Neural crest cell (in vitro differentiated cells): Measurements from ENCODE around the gene MCC. TPM values are rescaled to one million over a fixed set of nuclear protein-coding genes. Genes with fewer than 3 reads are reported as not detected.

Experiments
- DNase-seq: peaks from one replicate; pipeline ENCODE4 v3.0.0; 2021; ENCODE audit warnings: low read depth, mixed read lengths, low spot score
- H3K27ac Mint-ChIP-seq: one replicate; pipeline ENCODE4 v1.8.0; 2021; ENCODE audit warnings: mild to moderate bottlenecking, mixed read lengths; ENCODE audit not compliant: unreplicated experiment
- H3K27me3 Mint-ChIP-seq: 2 replicates; pipeline ENCODE4 v1.8.0; 2021; ENCODE audit warnings: low read depth, mild to moderate bottlenecking, mixed read lengths
- H3K36me3 Mint-ChIP-seq: 2 replicates; pipeline ENCODE4 v1.8.0; 2021; ENCODE audit warnings: low read depth, mild to moderate bottlenecking, mixed read lengths
- H3K4me1 Mint-ChIP-seq: 2 replicates; pipeline ENCODE4 v1.8.0; 2021; ENCODE audit warnings: mixed read lengths
- H3K4me3 Mint-ChIP-seq: one replicate; pipeline ENCODE4 v1.8.0; 2021; ENCODE audit warnings: mild to moderate bottlenecking, mixed read lengths
- H3K9me3 Mint-ChIP-seq: 2 replicates; pipeline ENCODE4 v1.8.0; 2021; ENCODE audit warnings: mixed read lengths
- CTCF ChIP-seq: fragments of 200-600 bp; sonication (generic); conservative IDR thresholded peaks from 2 replicates; pipeline ENCODE4 v1.5.0; 2021; ENCODE audit warnings: antibody characterized with exemption, mild to moderate bottlenecking
- total RNA-seq: library from RNA; stranded (reverse); gene quantifications from 2 replicates; pipeline ENCODE4 v1.2.1, GENCODE V29; 2021

Gene MCC
- total RNA-seq, 1 donor from 2014 or later: 10.8 TPM

GRCh38 chr5:113090336-113091106 lies 397.7 kb downstream of the MCC start:
- Mint-ChIP-seq H3K4me1 (peaks cover 16% of the 10 kb centered on the region), H3K36me3 (no peaks in the 10 kb centered on the region), H3K27ac (no peak overlapping the region), H3K4me3 (no peak overlapping the region), H3K27me3 (no peaks in the 10 kb centered on the region), H3K9me3 (no peaks in the 10 kb centered on the region)
- no peak for DNase-seq
- no peak for TF ChIP-seq CTCF

GRCh38 chr5:113089653-113090335 lies 398.5 kb downstream of the MCC start:
- Mint-ChIP-seq H3K4me1 (peaks cover 16% of the 10 kb centered on the region), H3K36me3 (no peaks in the 10 kb centered on the region), H3K4me3 (no peak overlapping the region), H3K9me3 (no peaks in the 10 kb centered on the region), H3K27me3 (no peaks in the 10 kb centered on the region), H3K27ac (no peak overlapping the region)
- no peak for DNase-seq
- TF ChIP-seq CTCF: no peak

- Mint-ChIP-seq H3K4me3 (no peak overlapping the region), H3K36me3 (peaks cover 6% of the 10 kb centered on the region), H3K9me3 (no peaks in the 10 kb centered on the region), H3K4me1 (peaks cover 16% of the 10 kb centered on the region), H3K27me3 (no peaks in the 10 kb centered on the region), H3K27ac (no peak overlapping the region)
- no peak for TF ChIP-seq CTCF
- no peak for DNase-seq
These were observed 400.2 kb downstream of the MCC start for GRCh38 chr5:113087976-113088514.

- Mint-ChIP-seq H3K27ac (no peak overlapping the region), H3K27me3 (no peaks in the 10 kb centered on the region), H3K4me3 (no peak overlapping the region), H3K9me3 (no peaks in the 10 kb centered on the region), H3K36me3 (peaks cover 13% of the 10 kb centered on the region), H3K4me1 (peaks cover 24% of the 10 kb centered on the region)
- no peak for DNase-seq
- TF ChIP-seq CTCF: no peak
These were observed 402.3 kb downstream of the MCC start for GRCh38 chr5:113085880-113086409.

GRCh38 chr5:113085084-113085414 lies 403.2 kb downstream of the MCC start:
- H3K27ac Mint-ChIP-seq: no peak overlapping the region
- H3K9me3 Mint-ChIP-seq: peaks cover 2% of the 10 kb centered on the region
- DNase-seq: no peak

More at GRCh38 chr5:113085084-113085414, 403.2 kb downstream of the MCC start:
- H3K27me3 Mint-ChIP-seq: no peaks in the 10 kb centered on the region
- peaks cover 16% of the 10 kb centered on the region for H3K36me3 Mint-ChIP-seq
- no peak for TF ChIP-seq CTCF
- peaks cover 18% of the 10 kb centered on the region for H3K4me1 Mint-ChIP-seq
- H3K4me3 Mint-ChIP-seq: no peak overlapping the region
